Activated T-helper 17 cell treated with anti-CD3 and anti-CD28 coated beads, Interleukin-2, amount 50 U/mL, for 72 hours (primary cell): Measurements from ENCODE around the gene MYBPC3. TPM values are rescaled to one million over a fixed set of nuclear protein-coding genes. Genes with fewer than 3 reads are reported as not detected.

Source experiments
- ATAC-seq: fragments of 150-1000 bp; cut with Tn5 transposase; replicated peaks from 2 replicates; pipeline ENCODE4 v1.10.0; 2021; ENCODE audit warnings: mild to moderate bottlenecking, moderate library complexity
- H3K27ac Mint-ChIP-seq: one replicate; pipeline ENCODE4 v1.8.0; 2022; ENCODE audit warnings: mixed read lengths
- H3K27me3 Mint-ChIP-seq: one replicate; pipeline ENCODE4 v1.8.0; 2022; ENCODE audit warnings: mixed read lengths
- H3K36me3 Mint-ChIP-seq: one replicate; pipeline ENCODE4 v1.8.0; 2022; ENCODE audit warnings: low read depth, mild to moderate bottlenecking, mixed read lengths
- H3K4me1 Mint-ChIP-seq: one replicate; pipeline ENCODE4 v1.8.0; 2022; ENCODE audit warnings: mixed read lengths
- H3K4me3 Mint-ChIP-seq: one replicate; pipeline ENCODE4 v1.8.0; 2022; ENCODE audit warnings: mild to moderate bottlenecking, mixed read lengths
- H3K9me3 Mint-ChIP-seq: one replicate; pipeline ENCODE4 v1.8.0; 2022; ENCODE audit warnings: mixed read lengths
- total RNA-seq, 2 donors: library from RNA; stranded (reverse); gene quantifications; one replicate each; pipeline ENCODE4 v1.2.3, GENCODE V29; 2022

MYBPC3 gene
- total RNA-seq, 2 donors from 2014 or later: not detected

DNA sequence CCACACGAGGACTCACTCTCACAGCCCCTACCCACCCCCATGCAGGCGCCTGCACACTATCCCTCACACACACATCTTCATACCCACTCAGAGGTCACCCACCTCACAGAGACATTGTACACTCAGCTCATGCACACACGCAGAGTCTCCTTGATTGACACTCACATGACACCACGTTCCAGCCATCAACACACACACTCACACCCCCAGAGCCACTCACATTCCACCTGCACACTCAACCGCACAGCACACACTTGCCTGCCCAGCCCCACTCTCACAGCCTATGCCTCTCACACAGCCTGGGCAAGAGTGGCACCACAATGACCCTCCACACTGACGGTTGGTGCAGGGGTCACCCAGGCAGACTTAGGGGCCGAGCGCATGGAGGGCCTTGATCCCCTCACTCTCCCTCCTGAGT, 23.6 kb upstream of the MYBPC3 start:
- no peak for ATAC-seq

DNA sequence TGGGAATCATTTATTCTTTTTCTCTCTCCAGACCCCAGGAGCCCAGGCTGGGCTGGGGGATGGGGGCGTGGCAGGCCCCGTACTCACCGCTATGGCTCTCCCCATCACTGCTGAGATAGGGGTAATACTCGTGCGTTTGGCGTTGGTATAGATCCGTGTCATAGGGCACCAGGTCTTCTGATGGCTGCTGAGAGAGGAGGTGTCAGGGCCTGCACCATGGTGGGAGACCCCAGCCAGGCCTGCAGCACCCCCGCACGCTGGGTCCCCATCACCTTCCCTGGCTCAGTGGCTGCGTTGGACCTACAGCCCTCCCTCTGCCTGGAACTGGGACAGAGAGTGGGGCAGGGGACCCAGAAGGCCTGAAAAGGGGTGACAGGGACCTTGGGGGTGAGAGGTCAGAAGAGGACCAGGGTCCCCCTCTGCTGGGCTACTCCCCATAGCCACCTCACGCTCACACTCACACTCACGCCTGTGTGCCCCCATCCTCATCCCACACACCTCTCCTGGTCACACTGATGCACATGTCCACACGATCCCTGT, 23.1 kb upstream of the MYBPC3 start:
- Mint-ChIP-seq H3K9me3 (no peaks in the 10 kb centered on the region), H3K27me3 (no peaks in the 10 kb centered on the region)

More for the DNA sequence above, 23.6 kb upstream of the MYBPC3 start:
- Mint-ChIP-seq H3K27ac (peak overlapping the region; percentile 2), H3K9me3 (no peaks in the 10 kb centered on the region), H3K4me3 (no peak overlapping the region), H3K4me1 (no peaks in the 10 kb centered on the region), H3K36me3 (no peaks in the 10 kb centered on the region), H3K27me3 (no peaks in the 10 kb centered on the region)

GRCh38 chr11:47375020-47375419, 22.5 kb upstream of the MYBPC3 start:
- H3K36me3 Mint-ChIP-seq: no peaks in the 10 kb centered on the region
- H3K9me3 Mint-ChIP-seq: no peaks in the 10 kb centered on the region
- ATAC-seq: no peak
- no peak overlapping the region for H3K27ac Mint-ChIP-seq
- H3K27me3 Mint-ChIP-seq: no peaks in the 10 kb centered on the region
- H3K4me1 Mint-ChIP-seq: peaks cover under 1% of the 10 kb centered on the region
- no peak overlapping the region for H3K4me3 Mint-ChIP-seq

More for the DNA sequence above, 23.1 kb upstream of the MYBPC3 start:
- Mint-ChIP-seq H3K4me3 (no peak overlapping the region), H3K27ac (peak overlapping the region; percentile 2), H3K36me3 (no peaks in the 10 kb centered on the region), H3K4me1 (no peaks in the 10 kb centered on the region)
- no peak for ATAC-seq

DNA sequence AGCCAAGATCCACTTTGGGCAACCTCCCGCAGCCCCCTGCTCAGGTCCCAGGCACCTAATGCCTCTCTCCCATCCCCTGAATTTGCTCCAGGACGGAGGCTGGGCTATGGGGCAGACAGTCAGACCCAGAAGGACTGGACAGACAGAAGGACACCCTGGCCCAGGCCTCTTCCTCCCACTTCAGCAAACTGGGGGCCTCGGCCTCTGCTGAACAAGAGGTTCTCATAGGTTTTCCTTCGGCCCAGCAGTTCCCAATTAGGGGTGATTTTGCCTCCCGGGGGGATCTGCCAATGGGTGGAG, 22.2 kb upstream of the MYBPC3 start:
- peaks cover 4% of the 10 kb centered on the region for H3K4me1 Mint-ChIP-seq
- no peaks in the 10 kb centered on the region for H3K27me3 Mint-ChIP-seq
- H3K4me3 Mint-ChIP-seq: no peak overlapping the region
- H3K27ac Mint-ChIP-seq: no peak overlapping the region
- no peaks in the 10 kb centered on the region for H3K36me3 Mint-ChIP-seq
- H3K9me3 Mint-ChIP-seq: no peaks in the 10 kb centered on the region
- no peak for ATAC-seq

DNA sequence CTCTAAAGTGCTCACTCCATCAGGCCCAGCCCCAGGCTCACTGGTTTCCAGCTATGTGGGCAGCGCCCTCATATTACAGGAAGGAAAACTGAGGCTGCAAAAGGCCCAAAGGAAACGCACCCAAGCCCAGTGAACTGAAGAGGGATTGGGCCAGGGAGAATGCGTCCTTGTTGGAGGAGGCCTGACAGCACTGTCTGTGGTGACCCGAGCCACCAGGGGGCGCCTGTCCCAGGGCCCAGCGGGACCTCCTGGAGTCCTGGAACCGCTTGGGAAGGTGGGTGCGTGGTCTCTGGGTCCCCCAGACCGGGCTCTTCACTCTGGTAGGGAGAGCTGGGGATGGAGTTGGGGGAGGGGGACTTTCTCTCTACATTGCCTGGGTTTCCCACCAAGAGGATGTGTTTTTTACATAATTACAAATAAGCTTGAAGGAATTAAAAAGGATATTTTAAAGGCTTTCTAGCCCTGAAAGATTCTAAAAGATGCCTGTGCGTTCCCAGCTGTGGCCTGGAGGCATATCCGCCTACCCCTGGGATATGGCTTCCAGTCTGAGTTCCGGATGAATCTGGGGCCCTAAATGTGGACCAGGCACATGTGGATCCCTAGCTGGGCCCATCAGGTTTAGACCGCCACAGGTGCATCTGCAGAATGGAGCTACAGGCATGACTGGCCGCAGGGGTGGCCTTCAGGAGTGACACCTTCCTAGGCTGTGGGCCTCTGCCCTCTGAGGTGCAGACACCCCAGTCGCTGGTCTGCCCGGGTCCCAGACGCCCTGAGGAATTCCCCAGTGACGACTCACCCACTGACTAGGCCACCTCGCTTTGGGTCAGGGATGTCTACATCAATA, 21.6 kb upstream of the MYBPC3 start:
- peak; percentile 88 for ATAC-seq
- H3K27me3 Mint-ChIP-seq: no peaks in the 10 kb centered on the region
- peak overlapping the region; percentile 6 for H3K4me3 Mint-ChIP-seq
- no peaks in the 10 kb centered on the region for H3K36me3 Mint-ChIP-seq
- H3K27ac Mint-ChIP-seq: peak overlapping the region; percentile 48
- H3K9me3 Mint-ChIP-seq: no peaks in the 10 kb centered on the region
- peaks cover 9% of the 10 kb centered on the region for H3K4me1 Mint-ChIP-seq

DNA sequence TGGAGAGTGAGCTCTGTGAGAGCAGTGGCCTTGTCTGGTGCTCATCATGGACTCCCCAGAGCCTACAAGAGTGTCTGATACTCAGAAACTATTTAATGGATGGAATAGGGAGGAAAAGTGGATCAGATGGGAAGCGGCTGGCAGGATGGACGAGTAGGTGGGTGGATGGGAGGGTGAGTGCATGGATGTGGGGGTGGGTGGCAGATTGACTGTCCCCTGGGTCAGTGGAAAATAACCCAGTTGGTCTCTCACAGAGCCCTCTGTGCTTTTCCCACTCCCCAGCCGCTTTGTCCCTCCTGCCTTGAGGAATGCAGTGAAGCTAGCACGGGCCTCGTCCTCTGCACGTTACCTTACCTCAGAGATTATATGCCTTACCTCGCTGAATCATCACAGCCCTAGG, 19.9 kb upstream of the MYBPC3 start:
- no peaks in the 10 kb centered on the region for H3K9me3 Mint-ChIP-seq
- no peaks in the 10 kb centered on the region for H3K36me3 Mint-ChIP-seq
- no peak overlapping the region for H3K4me3 Mint-ChIP-seq
- no peaks in the 10 kb centered on the region for H3K27me3 Mint-ChIP-seq
- peaks cover 10% of the 10 kb centered on the region for H3K4me1 Mint-ChIP-seq
- H3K27ac Mint-ChIP-seq: peak overlapping the region; percentile 30
- no peak for ATAC-seq

- Mint-ChIP-seq H3K4me3 (peak overlapping the region; percentile 0), H3K9me3 (no peaks in the 10 kb centered on the region), H3K27ac (peak overlapping the region; percentile 87), H3K36me3 (no peaks in the 10 kb centered on the region), H3K4me1 (peaks cover 21% of the 10 kb centered on the region), H3K27me3 (peaks cover 4% of the 10 kb centered on the region)
- peak; percentile 15 for ATAC-seq
Observed at GRCh38 chr11:47369676-47370075, 17.2 kb upstream of the MYBPC3 start.

DNA sequence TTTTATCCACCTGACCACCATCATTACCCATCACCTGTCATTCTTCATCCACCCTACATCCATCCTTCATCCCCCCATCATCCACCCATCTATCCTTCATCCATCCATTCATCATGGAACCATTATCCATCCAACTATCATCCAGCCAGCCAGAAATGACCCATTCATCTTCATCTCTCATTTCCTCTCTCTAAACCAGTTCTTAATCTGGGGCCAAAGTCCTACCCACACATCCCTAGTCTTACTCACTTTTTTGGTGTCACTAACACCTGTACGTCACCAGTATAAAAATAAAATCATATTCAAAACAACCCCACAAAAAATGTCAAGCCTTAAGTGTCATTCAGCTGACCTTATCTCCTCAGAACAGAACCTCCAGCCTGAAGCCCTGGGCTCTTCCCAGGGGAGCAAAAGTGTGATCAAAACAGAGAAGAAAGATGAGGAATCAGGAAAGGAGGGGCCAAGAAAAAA, 13.6 kb upstream of the MYBPC3 start:
- no peak overlapping the region for H3K27ac Mint-ChIP-seq
- H3K27me3 Mint-ChIP-seq: peaks cover 4% of the 10 kb centered on the region
- no peak overlapping the region for H3K4me3 Mint-ChIP-seq
- H3K4me1 Mint-ChIP-seq: peaks cover 21% of the 10 kb centered on the region
- peak; percentile 72 for ATAC-seq
- no peaks in the 10 kb centered on the region for H3K9me3 Mint-ChIP-seq
- no peaks in the 10 kb centered on the region for H3K36me3 Mint-ChIP-seq

DNA sequence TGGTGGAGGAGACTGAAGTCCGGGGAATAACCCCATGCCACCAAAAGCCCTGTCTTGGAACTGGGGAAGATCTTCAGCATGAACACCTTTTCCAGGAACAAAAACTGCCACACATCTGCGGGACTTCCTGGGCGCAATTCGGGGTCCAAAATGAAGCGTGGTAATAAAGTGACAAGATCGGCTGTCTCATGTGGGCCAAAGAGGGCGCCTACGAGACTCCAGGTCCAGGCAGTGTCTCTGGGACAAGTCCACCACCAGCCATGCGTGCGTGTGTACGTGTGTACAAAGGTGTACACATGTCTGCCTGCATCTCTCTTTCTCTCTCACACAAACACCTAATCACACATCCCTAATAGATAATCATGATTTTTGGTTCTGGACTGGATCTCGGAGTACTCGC, 8.9 kb upstream of the MYBPC3 start:
- Mint-ChIP-seq H3K4me3 (no peak overlapping the region), H3K36me3 (no peaks in the 10 kb centered on the region), H3K27me3 (peaks cover 4% of the 10 kb centered on the region), H3K4me1 (peaks cover 6% of the 10 kb centered on the region), H3K27ac (no peak overlapping the region), H3K9me3 (no peaks in the 10 kb centered on the region)
- peak; percentile 3 for ATAC-seq

DNA sequence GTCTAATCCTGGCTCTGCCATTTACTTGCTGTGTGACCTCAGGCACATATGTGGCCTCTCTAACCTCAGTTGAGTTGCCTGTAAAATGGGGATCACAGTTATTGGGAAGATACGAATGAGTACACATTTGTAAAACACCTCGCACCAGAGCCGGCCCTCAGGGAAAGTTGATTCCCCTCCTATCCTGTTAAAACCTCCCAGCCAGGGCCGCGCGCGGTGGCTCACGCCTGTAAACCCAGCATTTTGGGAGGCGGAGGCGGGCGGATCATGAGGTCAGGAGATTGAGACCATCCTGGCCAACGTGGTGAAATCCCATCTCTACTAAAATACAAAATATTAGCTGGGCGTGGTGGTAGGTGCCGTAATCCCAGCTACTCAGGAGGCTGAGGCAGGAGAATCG, 7.8 kb upstream of the MYBPC3 start:
- H3K27me3 Mint-ChIP-seq: no peaks in the 10 kb centered on the region
- H3K27ac Mint-ChIP-seq: no peak overlapping the region
- H3K4me3 Mint-ChIP-seq: no peak overlapping the region
- no peaks in the 10 kb centered on the region for H3K36me3 Mint-ChIP-seq
- no peak for ATAC-seq
- no peaks in the 10 kb centered on the region for H3K4me1 Mint-ChIP-seq
- no peaks in the 10 kb centered on the region for H3K9me3 Mint-ChIP-seq

DNA sequence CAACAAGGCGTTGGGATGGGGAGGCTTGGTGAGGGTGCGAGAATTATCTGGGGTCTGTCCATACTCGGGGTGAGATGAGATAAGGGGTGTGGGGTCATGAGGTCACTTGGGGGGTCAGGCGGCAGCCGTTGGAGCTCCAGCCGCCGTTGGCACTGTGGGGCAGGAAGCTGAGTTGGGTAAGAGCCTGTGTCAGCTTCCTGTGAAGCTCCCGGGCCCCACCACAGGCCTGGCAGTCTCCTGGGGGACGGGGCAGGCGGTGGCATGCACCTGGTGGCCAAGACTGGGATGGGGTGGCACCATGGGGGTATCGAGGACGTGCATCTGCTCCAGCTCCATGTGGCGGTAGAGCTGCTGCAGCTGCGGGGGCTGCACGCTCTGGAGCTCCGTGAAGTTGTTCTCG, 7.1 kb upstream of the MYBPC3 start:
- Mint-ChIP-seq H3K4me1 (no peaks in the 10 kb centered on the region), H3K36me3 (no peaks in the 10 kb centered on the region), H3K4me3 (no peak overlapping the region), H3K9me3 (no peaks in the 10 kb centered on the region), H3K27ac (no peak overlapping the region), H3K27me3 (no peaks in the 10 kb centered on the region)
- ATAC-seq: no peak

- Mint-ChIP-seq H3K36me3 (no peaks in the 10 kb centered on the region), H3K9me3 (no peaks in the 10 kb centered on the region), H3K27ac (no peak overlapping the region), H3K4me1 (no peaks in the 10 kb centered on the region), H3K4me3 (no peak overlapping the region), H3K27me3 (no peaks in the 10 kb centered on the region)
- ATAC-seq: no peak
Observed at GRCh38 chr11:47359162-47359561, 6.7 kb upstream of the MYBPC3 start.

- Mint-ChIP-seq H3K4me1 (no peaks in the 10 kb centered on the region), H3K9me3 (no peaks in the 10 kb centered on the region), H3K4me3 (no peak overlapping the region), H3K27ac (no peak overlapping the region), H3K27me3 (no peaks in the 10 kb centered on the region), H3K36me3 (no peaks in the 10 kb centered on the region)
- ATAC-seq: no peak
Observed at GRCh38 chr11:47358731-47359051, 6.2 kb upstream of the MYBPC3 start.

GRCh38 chr11:47357985-47358730, 5.7 kb upstream of the MYBPC3 start:
- H3K4me1 Mint-ChIP-seq: no peaks in the 10 kb centered on the region
- ATAC-seq: no peak
- H3K27ac Mint-ChIP-seq: no peak overlapping the region
- H3K9me3 Mint-ChIP-seq: no peaks in the 10 kb centered on the region
- H3K27me3 Mint-ChIP-seq: no peaks in the 10 kb centered on the region
- H3K36me3 Mint-ChIP-seq: no peaks in the 10 kb centered on the region
- H3K4me3 Mint-ChIP-seq: no peak overlapping the region

- H3K4me3 Mint-ChIP-seq: no peak overlapping the region
Observed at GRCh38 chr11:47356998-47357329, 4.5 kb upstream of the MYBPC3 start.

More at GRCh38 chr11:47356998-47357329, 4.5 kb upstream of the MYBPC3 start:
- no peaks in the 10 kb centered on the region for H3K36me3 Mint-ChIP-seq
- no peak overlapping the region for H3K27ac Mint-ChIP-seq
- H3K9me3 Mint-ChIP-seq: no peaks in the 10 kb centered on the region
- ATAC-seq: no peak
- H3K27me3 Mint-ChIP-seq: no peaks in the 10 kb centered on the region
- no peaks in the 10 kb centered on the region for H3K4me1 Mint-ChIP-seq
